Neural progenitor cell (in vitro differentiated cells): ENCODE results near the gene TLR8. TPM values are rescaled to one million over a fixed set of nuclear protein-coding genes. Genes with fewer than 3 reads are reported as not detected.

ENCODE experiments used
- DNase-seq: peaks from one replicate; pipeline ENCODE4 v3.0.0-alpha.2; 2016; ENCODE audit warnings: low spot score
- H2AFZ ChIP-seq: fragments of 200-600 bp; sonication (generic); replicated peaks from 2 replicates; pipeline ENCODE4 v1.6.1; 2016; ENCODE audit warnings: antibody characterized with exemption
- H3F3A ChIP-seq: fragments of 200-600 bp; sonication (generic); 2 replicates; pipeline ENCODE4 v1.6.1; 2016; ENCODE audit warnings: antibody characterized with exemption, low read depth
- H3K27ac ChIP-seq: fragments of 200-600 bp; sonication (generic); 2 replicates; pipeline ENCODE4 v1.5.1; 2016; ENCODE audit warnings: mild to moderate bottlenecking
- H3K27me3 ChIP-seq: fragments of 200-600 bp; sonication (generic); 2 replicates; pipeline ENCODE4 v1.6.1; 2016; ENCODE audit warnings: mild to moderate bottlenecking, moderate library complexity
- H3K36me3 ChIP-seq: fragments of 200-600 bp; sonication (generic); 2 replicates; pipeline ENCODE4 v1.5.1; 2016
- H3K4me1 ChIP-seq: fragments of 200-600 bp; sonication (generic); 2 replicates; pipeline ENCODE4 v1.6.1; 2016; ENCODE audit warnings: mixed run types
- H3K4me2 ChIP-seq: fragments of 200-600 bp; sonication (generic); 2 replicates; pipeline ENCODE4 v1.6.1; 2016
- H3K4me3 ChIP-seq: fragments of 200-600 bp; sonication (generic); 2 replicates; pipeline ENCODE4 v1.5.1; 2016
- H3K79me2 ChIP-seq: fragments of 200-600 bp; sonication (generic); 2 replicates; pipeline ENCODE4 v1.6.1; 2016; ENCODE audit warnings: low read depth
- H3K9ac ChIP-seq: fragments of 200-600 bp; sonication (generic); 2 replicates; pipeline ENCODE4 v1.6.1; 2016
- H3K9me3 ChIP-seq: fragments of 200-600 bp; sonication (generic); 2 replicates; pipeline ENCODE4 v1.5.1; 2016; ENCODE audit warnings: low read depth
- H4K20me1 ChIP-seq: fragments of 200-600 bp; sonication (generic); 2 replicates; pipeline ENCODE4 v1.6.1; 2016; ENCODE audit warnings: low read depth
- H3K27ac Mint-ChIP-seq: 3 replicates; pipeline ENCODE4 v1.8.0; 2021; ENCODE audit warnings: mixed read lengths
- H3K27me3 Mint-ChIP-seq: 2 replicates; pipeline ENCODE4 v1.8.0; 2022; ENCODE audit warnings: low read depth, mild to moderate bottlenecking, inconsistent platforms, moderate library complexity, mixed read lengths; ENCODE audit not compliant: insufficient read depth
- H3K36me3 Mint-ChIP-seq: 3 replicates; pipeline ENCODE4 v1.8.0; 2021; ENCODE audit warnings: mixed read lengths
- H3K4me1 Mint-ChIP-seq: 3 replicates; pipeline ENCODE4 v1.8.0; 2021; ENCODE audit warnings: mixed read lengths
- H3K4me3 Mint-ChIP-seq: 3 replicates; pipeline ENCODE4 v1.8.0; 2021; ENCODE audit warnings: mild to moderate bottlenecking, moderate library complexity, mixed read lengths
- H3K9me3 Mint-ChIP-seq: 3 replicates; pipeline ENCODE4 v1.8.0; 2020; ENCODE audit warnings: mixed read lengths
- CTCF ChIP-seq: fragments of 200-600 bp; sonication (generic); IDR thresholded peaks from 2 replicates; pipeline ENCODE4 v1.5.1; 2017; ENCODE audit warnings: antibody characterized with exemption, mild to moderate bottlenecking
- EZH2 ChIP-seq: fragments of 200-600 bp; sonication (generic); IDR thresholded peaks from 2 replicates; pipeline ENCODE4 v1.6.1; 2017; ENCODE audit warnings: antibody characterized with exemption, mild to moderate bottlenecking, moderate library complexity
- EZH2phosphoT487 ChIP-seq: fragments of 200-600 bp; sonication (generic); IDR thresholded peaks from 2 replicates; pipeline ENCODE4 v1.6.1; 2017; ENCODE audit warnings: antibody characterized with exemption
- total RNA-seq: library from RNA; depleted of rRNA; stranded (reverse); fragments of >200 nt; gene quantifications from 2 replicates; pipeline ENCODE4 v1.2.3, GENCODE V29; 2015; ENCODE audit warnings: low replicate concordance

Gene TLR8
- total RNA-seq, 1 donor from 2014 or later, result not detected

- H3K4me3 ChIP-seq, result no peak overlapping the region
- Mint-ChIP-seq H3K36me3 (no peaks in the 10 kb centered on the region), H3K9me3 (no peaks in the 10 kb centered on the region), H3K4me3 (no peak overlapping the region), H3K27me3 (peaks cover 2% of the 10 kb centered on the region), H3K4me1 (no peaks in the 10 kb centered on the region), H3K27ac (no peak overlapping the region)
- no peaks in the 10 kb centered on the region for H3K79me2 ChIP-seq
- H2AFZ ChIP-seq, result no peak overlapping the region
- no peak overlapping the region for H3K4me2 ChIP-seq
- H3K9ac ChIP-seq, result no peak overlapping the region
- H4K20me1 ChIP-seq, result no peaks in the 10 kb centered on the region
- DNase-seq, result no peak
- H3F3A ChIP-seq, result no peaks in the 10 kb centered on the region
- no peaks in the 10 kb centered on the region for H3K4me1 ChIP-seq
- H3K27ac ChIP-seq, result no peak overlapping the region
- TF ChIP-seq EZH2, result no peak
- H3K36me3 ChIP-seq, result no peaks in the 10 kb centered on the region
- H3K27me3 ChIP-seq, result no peaks in the 10 kb centered on the region
- H3K9me3 ChIP-seq, result no peaks in the 10 kb centered on the region
Observed at GRCh38 chrX:12919620-12920019, 13.2 kb downstream of the TLR8 start.

- Mint-ChIP-seq H3K4me3 (no peak overlapping the region), H3K4me1 (no peaks in the 10 kb centered on the region), H3K27me3 (no peaks in the 10 kb centered on the region), H3K27ac (no peak overlapping the region), H3K9me3 (no peaks in the 10 kb centered on the region), H3K36me3 (no peaks in the 10 kb centered on the region)
- H4K20me1 ChIP-seq, result no peaks in the 10 kb centered on the region
- TF ChIP-seq EZH2 (no peak), CTCF (no peak), EZH2phosphoT487 (no peak)
- no peak for DNase-seq
- no peaks in the 10 kb centered on the region for H3K27me3 ChIP-seq
- H3K79me2 ChIP-seq, result no peaks in the 10 kb centered on the region
- H3K4me1 ChIP-seq, result no peaks in the 10 kb centered on the region
- no peak overlapping the region for H2AFZ ChIP-seq
- no peaks in the 10 kb centered on the region for H3K9me3 ChIP-seq
- no peak overlapping the region for H3K4me2 ChIP-seq
- no peak overlapping the region for H3K9ac ChIP-seq
- no peaks in the 10 kb centered on the region for H3F3A ChIP-seq
- H3K27ac ChIP-seq, result no peak overlapping the region
- H3K36me3 ChIP-seq, result no peaks in the 10 kb centered on the region
- no peak overlapping the region for H3K4me3 ChIP-seq
Observed at GRCh38 chrX:12920990-12921389, 14.6 kb downstream of the TLR8 start.

- Histone ChIP-seq H3K9ac (no peak overlapping the region), H3K4me2 (no peak overlapping the region), H3K27ac (no peak overlapping the region), H3K4me3 (no peak overlapping the region), H3K27me3 (no peaks in the 10 kb centered on the region), H3K36me3 (no peaks in the 10 kb centered on the region), H2AFZ (no peak overlapping the region), H3K79me2 (no peaks in the 10 kb centered on the region), H3K9me3 (no peaks in the 10 kb centered on the region), H3K4me1 (no peaks in the 10 kb centered on the region), H4K20me1 (no peaks in the 10 kb centered on the region), H3F3A (no peaks in the 10 kb centered on the region)
- no peak for TF ChIP-seq CTCF
- no peak for TF ChIP-seq EZH2phosphoT487
- Mint-ChIP-seq H3K36me3 (no peaks in the 10 kb centered on the region), H3K27me3 (no peaks in the 10 kb centered on the region), H3K4me3 (no peak overlapping the region), H3K27ac (no peak overlapping the region), H3K9me3 (no peaks in the 10 kb centered on the region), H3K4me1 (no peaks in the 10 kb centered on the region)
- no peak for DNase-seq
Observed at GRCh38 chrX:12921886-12922598, 15.6 kb downstream of the TLR8 start.

GRCh38 chrX:12922599-12922919 lies 16.1 kb downstream of the TLR8 start:
- no peaks in the 10 kb centered on the region for H3K36me3 ChIP-seq
- H3K4me1 ChIP-seq, result no peaks in the 10 kb centered on the region
- H4K20me1 ChIP-seq, result no peaks in the 10 kb centered on the region
- Mint-ChIP-seq H3K36me3 (no peaks in the 10 kb centered on the region), H3K9me3 (no peaks in the 10 kb centered on the region), H3K4me3 (no peak overlapping the region), H3K27ac (no peak overlapping the region), H3K4me1 (no peaks in the 10 kb centered on the region), H3K27me3 (no peaks in the 10 kb centered on the region)
- H3K9ac ChIP-seq, result no peak overlapping the region
- DNase-seq, result no peak
- no peaks in the 10 kb centered on the region for H3F3A ChIP-seq
- no peaks in the 10 kb centered on the region for H3K27me3 ChIP-seq
- TF ChIP-seq EZH2, result no peak
- TF ChIP-seq CTCF, result no peak
- TF ChIP-seq EZH2phosphoT487, result no peak
- no peak overlapping the region for H3K4me3 ChIP-seq
- H3K9me3 ChIP-seq, result no peaks in the 10 kb centered on the region
- H3K27ac ChIP-seq, result no peak overlapping the region
- no peak overlapping the region for H2AFZ ChIP-seq
- no peaks in the 10 kb centered on the region for H3K79me2 ChIP-seq
- no peak overlapping the region for H3K4me2 ChIP-seq
